Left renal pelvis (tissue), 4 donors: Measurements from ENCODE around the gene SNPH. TPM values are rescaled to one million over a fixed set of nuclear protein-coding genes. Genes with fewer than 3 reads are reported as not detected.
"Not testable (repeated sequence)": the region's sequence is repeated elsewhere in the genome, so short reads cannot be mapped to it uniquely, and the experiment has no call there.

ENCODE experiments used
- DNase-seq, 4 donors: peaks; one replicate each; pipeline ENCODE4 v3.0.0-alpha.2; 2013; ENCODE audit warnings: low read depth in 4 of 4, low spot score in 3 of 4
- polyA plus RNA-seq, 4 donors: library from polyadenylated mRNA; unstranded; fragments of 120-200 nt; gene quantifications; one replicate each; pipeline ENCODE4 v1.2.1, GENCODE V29; 2013; ENCODE audit not compliant: insufficient read length in 4 of 4

SNPH gene
- polyA plus RNA-seq, 4 donors, result 2.2 to 4.0 (median 3.4) TPM

DNA sequence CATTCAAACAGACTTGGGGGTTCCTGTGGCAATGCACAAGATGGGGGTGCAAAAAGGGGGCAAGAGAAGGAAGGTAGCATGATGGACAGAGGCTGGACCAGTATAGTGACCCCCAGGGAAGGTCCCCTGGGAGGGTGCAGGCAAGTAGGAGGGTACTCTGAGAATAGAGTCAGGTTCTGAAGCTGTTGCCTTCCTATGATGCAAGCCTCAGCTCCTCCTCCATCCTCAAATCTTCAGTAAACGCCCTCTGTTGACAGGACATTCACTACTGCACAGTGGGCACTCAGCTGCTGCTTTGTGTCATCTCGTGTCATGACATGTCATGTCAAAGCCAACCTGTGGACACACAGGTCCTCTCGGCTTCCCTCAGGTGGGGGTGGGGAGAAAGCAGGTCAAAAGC is 68.7 kb downstream of the SNPH start:
- no peak for DNase-seq

GRCh38 chr20:1335961-1336698 is 70.0 kb downstream of the SNPH start:
- no peak for DNase-seq

DNA sequence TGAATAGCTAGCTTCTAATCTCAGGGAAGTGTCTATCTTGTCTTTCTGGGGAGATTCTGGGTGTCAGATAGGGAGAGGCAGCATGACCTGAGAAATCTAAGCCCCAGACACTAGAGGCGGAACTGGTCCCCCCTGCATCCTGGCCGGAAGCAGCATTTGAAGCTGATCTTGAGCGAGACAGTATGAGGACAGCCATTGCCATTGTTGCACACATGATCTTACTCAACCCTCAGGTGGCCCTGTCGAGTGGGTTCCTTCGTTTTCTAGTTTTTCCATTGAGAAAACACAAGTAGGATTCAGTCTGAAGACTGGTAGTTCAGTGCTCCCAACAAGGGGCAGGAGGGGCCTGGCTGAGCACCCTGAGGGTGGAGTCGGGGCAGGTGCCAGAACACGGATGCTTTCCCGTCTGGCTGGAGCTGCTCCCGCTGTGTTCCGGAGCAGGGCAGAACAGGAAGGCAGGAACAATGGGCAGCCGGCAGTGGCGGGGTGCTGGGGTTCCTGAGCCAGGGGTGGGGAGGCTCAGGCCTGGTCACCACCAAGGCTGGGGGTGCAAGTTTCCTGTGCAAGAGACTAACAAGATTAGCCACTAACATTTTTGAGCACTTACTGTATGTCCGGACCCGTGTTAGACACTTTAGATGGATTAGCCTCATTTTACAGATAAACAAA is 70.7 kb downstream of the SNPH start:
- no peak for DNase-seq

- DNase-seq, result no peak
Observed at GRCh38 chr20:1337441-1337840, 71.3 kb downstream of the SNPH start.

GRCh38 chr20:1338096-1338495 is 72.0 kb downstream of the SNPH start:
- no peak for DNase-seq

GRCh38 chr20:1338801-1339200 is 72.7 kb downstream of the SNPH start:
- no peak for DNase-seq

DNA sequence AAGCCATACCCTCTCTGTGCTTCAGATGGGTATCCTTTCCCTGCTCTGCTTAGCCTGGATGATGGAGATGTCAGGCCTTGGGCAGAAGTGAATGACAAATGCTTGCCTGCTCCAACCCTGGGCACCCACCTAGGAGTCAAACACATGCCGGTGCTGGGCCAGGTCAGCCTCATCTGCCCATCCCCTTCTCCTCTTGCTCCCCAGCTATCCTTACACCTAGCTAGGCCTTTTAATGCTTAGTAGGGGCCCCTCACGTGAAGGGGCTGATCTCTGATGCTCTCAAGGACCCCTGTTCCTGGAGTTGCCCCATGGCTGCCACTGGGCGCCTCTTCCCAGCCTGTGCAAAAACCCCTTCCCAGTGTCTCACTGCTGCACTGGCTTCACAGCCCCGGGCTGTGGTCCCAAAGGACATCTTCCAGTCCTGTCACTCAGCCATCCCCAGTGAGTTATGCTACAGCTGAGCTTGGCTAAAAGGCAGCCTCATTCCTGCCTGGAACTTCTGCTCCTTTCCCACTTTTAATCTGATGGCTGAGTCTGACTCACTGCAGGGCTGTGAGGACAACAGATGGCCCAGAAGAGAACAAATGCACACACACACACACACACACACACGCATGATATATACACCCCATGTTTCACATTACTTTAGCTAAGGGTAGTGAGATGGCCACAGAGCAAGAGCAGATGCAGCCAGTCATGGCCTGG is 75.6 kb downstream of the SNPH start:
- no peak for DNase-seq

GRCh38 chr20:1343446-1344124 is 77.5 kb downstream of the SNPH start:
- DNase-seq, result not testable (repeated sequence)

DNA sequence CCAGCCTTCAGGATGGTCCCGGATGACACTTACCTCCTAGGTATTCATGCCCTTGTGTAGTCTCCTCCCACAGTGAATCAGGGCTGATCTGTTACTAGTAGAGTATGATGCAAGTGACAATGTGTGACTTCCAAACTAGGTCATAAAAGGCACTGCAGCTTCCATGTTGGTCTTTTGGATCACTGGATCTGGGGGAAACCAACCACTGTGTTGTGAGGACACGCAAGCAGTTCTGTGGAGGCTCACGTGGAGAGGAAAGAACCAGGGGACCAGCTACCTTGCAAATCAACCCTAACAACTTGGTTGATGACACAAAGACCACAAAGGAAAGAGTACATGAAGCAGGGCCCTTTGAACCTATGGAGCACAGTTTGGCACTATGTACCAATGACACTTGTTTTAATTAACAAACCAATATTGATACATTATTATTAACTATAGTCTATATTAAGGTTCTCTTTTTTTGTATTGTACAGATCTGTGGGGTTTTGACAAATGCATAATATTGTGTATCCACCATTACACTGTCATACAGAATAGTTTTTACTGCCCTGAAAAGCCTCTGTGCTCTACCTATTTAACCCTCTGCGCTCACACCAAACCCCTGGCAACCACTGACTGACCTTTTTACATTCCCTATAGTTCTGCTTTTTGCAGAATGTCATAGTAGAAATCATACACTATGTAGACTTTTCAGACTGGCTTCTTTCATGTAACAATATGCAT is 79.1 kb downstream of the SNPH start:
- DNase-seq, result no peak

GRCh38 chr20:1345756-1346093 is 79.6 kb downstream of the SNPH start:
- no peak for DNase-seq

GRCh38 chr20:1346315-1346969 is 80.3 kb downstream of the SNPH start:
- DNase-seq, result no peak

DNA sequence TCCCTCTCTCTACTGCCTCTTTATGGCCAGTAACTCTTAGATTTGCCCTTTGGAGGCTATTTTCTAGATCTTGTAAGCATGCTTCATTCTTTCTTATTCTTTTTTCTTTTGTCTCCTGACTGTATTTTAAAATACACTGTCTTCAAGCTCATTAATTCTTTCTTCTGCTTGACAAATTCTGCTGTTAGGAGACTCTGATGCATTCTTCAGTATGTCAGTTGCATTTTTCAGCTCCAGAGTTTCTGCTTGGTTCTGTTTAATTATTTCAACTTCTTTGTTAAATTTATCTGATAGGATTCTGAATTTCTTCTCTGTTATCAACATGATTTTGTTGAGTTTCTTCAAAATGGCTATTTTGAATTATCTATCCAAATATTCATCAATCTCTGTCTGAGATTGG is 87.9 kb downstream of the SNPH start:
- DNase-seq, result no peak

DNA sequence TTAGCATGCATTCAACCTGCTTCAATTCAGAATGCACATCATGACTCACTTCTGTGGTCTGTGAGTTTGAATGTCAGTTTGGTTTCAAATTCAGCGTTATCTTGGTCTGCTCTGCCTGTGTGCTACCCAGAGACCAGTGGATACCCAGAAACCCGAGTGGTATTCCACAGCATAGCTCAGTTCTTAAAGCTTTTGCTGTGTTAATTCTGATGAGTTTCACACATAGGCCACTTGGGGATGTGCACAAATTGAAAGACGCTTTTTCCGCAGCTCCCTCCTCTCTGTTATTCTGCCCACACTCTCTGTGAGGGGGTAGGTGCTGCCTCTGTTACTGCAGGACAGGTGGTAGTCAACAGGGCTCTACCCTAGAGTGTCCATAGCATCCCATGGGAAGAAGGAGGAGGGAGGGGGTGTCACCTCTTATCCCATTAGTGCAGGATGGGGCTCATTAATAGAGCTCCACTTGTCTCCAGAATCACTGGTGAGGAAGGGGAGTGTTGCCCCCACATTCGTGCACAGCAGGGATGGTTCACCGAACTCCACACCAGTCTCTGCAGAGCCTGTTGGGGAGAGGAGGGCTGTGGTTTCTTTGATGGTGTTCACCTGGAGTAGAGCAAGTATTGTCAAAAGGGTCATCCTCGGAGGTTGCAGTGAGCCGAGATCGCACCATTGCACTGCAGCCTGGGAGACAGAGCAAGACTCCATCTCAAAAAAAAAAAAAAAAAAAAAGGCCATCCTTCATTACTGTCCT is 92.0 kb downstream of the SNPH start:
- no peak for DNase-seq

Other genes with a start within 250 kb of the SNPH start
- gene PSMF1, start 147.7 kb upstream of the SNPH start, polyA plus RNA-seq, result 100 to 1,000 TPM; 117 to 143 (median 133) TPM
- gene TMEM74B, start 81.3 kb upstream of the SNPH start, polyA plus RNA-seq, result 1 to 10 TPM in 3 of 4 donors, under 1 TPM in 1; 0.72 to 5.1 (median 1.9) TPM
- gene C20orf202, start 62.8 kb upstream of the SNPH start, polyA plus RNA-seq, result under 1 TPM; 0.14 to 0.45 (median 0.23) TPM
- gene RAD21L1, start 40.2 kb upstream of the SNPH start, polyA plus RNA-seq, result not detected
- gene SDCBP2, start 62.8 kb downstream of the SNPH start, polyA plus RNA-seq, result 1 to 10 TPM; 1.4 to 2.8 (median 2.0) TPM
- 100 to 1,000 TPM; 320 to 413 (median 378) TPM for gene FKBP1A, start 126.8 kb downstream of the SNPH start, polyA plus RNA-seq
- 100 to 1,000 TPM in 2 of 4 donors, 10 to 100 TPM in 2; 75.7 to 107 (median 99.5) TPM for gene NSFL1C, start 200.6 kb downstream of the SNPH start, polyA plus RNA-seq
- gene SIRPB2, start 225.1 kb downstream of the SNPH start, polyA plus RNA-seq, result under 1 TPM; 0.41 to 0.88 (median 0.84) TPM